HG03575 (cell line): ENCODE data around the gene SMG5.
"Not testable (repeated sequence)": the region's sequence is repeated elsewhere in the genome, so short reads cannot be mapped to it uniquely, and the experiment has no call there.

Experiments
- ATAC-seq: cut with Tn5 transposase; IDR thresholded peaks from one replicate; pipeline ENCODE4 v1.9.1; 2021; ENCODE audit not compliant: unreplicated experiment, insufficient number of reproducible peaks, low FRiP score; ENCODE audit errors: extremely low read depth

SMG5 gene

DNA sequence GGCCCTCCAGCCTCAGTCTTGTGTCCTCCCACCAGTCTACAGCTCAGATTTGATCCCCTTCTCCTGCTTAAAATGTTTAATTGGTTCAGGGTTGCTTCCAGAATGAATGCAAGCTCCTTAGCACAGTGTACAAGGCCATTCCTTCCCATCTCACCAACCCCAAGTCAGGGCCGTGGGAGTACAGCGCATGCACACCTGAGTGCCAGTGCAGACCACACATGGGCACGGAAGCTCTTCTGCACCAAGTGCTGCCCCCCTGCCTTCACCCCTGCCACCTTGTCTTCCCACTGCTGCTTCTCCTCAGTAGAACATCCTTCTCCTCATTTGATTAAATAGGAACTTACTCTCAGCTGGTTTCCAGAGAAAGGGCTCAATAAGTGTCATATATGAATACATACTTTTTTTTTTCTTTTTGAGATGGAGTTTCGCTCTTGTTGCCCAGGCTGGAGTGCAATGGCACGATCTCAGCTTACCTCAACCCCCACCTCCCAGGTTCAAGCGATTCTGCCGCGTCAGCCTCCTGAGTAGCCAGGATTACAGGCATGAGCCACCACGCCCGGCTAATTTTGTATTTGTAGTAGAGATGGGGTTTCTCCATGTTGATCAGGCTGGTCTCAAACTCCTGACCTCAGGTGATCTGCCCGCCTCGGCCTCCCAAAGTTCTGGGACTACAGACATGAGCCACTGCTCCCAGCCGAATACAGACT, 60.5 kb downstream of the SMG5 start:
- no peak for ATAC-seq

DNA sequence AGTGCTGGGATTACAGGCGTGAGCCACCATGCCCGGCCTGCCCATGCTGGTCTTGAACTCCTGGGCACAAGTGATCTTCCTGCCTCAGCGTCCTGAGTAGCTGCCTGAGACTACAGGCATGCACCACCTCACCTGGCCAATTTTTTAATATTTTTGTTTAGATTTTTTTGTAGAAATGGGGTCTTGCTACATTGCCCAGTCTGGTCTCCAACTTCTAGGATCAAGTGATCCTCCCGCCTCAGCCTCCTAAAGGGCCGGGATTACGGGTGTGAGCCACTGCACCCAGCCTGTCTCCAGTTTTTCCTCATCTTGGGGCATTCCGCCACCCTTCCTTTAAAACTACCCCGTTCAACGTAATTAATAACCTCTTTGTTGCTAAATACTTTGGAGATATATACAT, 62.4 kb downstream of the SMG5 start:
- no peak for ATAC-seq

DNA sequence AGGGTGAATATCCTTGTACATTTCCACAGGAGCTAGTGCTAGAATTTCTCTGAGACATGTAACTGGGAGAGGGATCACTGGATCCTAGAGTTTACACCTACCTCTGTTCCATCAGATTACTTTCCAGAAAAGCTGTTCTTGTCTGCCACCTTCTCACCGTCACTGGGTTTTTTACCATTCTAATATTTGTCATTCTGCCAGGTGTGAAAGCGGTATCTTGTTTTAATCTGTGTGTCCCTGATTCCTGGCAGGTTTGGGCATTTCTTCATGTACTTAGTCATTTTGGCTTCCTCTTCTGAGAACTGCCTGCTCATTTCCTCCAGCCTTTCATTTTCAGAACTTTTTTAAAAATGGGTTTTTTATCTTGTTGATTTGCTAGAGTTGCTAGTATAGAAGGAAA, 64.8 kb downstream of the SMG5 start:
- no peak for ATAC-seq

DNA sequence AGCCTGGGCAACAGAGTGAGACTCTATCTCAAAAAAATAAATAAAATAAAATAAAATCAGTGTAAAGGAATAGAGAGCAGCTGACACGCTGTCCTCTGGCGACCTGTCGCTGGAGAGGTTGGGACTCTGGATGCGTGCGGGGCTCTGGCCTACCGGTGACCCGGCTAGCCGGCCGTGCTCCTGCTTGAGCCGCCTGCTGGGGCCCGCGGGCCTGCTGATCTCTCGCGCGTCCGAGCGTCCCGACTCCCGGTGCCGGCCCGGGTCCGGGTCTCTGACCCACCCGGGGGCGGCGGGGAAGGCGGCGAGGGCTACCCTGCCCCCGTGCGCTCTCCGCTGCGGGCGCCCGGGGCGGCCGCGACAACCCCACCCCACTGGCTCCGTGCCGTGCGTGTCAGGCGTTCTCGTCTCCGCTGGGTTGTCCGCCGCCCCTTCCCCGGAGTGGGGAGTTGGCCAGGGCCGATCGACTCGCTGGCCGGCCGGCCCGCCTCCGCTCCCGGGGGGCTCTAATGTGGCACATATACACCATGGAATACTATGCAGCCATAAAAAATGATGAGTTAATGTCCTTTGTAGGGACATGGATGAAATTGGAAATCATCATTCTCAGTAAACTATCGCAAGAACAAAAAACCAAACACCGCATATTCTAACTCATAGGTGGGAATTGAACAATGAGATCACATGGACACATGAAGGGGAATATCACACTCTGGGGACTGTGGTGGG, 66.1 kb downstream of the SMG5 start:
- ATAC-seq = not testable (repeated sequence)

DNA sequence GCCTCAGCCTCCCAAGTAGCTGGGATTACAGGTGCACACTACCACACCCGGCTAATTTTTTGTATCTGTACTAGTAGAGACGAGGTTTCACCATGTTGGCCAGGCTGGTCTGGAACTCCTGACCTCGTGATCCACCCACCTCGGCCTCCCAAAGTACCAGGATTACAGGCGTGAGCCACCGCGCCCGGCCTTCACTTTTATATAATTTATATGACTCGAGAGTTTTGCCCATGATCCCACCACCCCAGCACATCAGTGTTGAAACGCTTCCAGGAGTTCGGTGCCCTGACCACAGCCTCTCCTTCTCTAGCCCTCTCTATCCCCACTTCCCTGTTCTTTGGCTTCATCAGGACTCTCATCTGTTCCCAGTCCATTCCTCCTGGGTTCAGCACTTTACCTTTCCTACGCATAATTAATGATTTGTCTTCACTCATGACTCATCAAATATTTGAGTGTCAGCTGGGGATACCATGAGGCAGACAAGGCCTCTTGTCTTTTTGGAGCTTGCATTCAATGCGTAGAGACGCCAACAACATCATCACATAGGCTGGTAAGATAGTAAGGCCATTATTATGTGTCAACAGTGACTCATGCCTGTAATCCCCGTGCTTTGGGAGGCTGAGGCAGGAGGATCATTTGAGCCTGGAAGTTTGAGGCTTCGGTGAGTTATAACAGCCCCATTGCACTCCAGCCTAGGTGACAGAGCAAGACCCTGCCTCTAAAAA, 68.4 kb downstream of the SMG5 start:
- ATAC-seq = no peak

DNA sequence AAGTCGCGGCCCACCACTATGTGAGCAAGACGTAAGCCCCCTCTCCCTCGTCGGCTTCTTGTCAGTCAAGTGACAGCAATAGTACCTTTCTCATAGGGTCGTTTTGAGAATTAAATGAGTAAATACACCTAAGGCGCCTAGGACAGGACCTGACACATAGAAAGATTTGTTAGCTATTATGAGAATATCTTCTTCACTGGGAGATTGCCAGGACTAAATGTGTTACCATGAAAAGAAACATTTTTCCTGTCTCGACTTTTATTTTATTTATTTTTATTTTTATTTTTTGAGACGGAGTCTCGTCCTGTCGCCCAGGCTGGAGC, 69.0 kb downstream of the SMG5 start:
- ATAC-seq = no peak

DNA sequence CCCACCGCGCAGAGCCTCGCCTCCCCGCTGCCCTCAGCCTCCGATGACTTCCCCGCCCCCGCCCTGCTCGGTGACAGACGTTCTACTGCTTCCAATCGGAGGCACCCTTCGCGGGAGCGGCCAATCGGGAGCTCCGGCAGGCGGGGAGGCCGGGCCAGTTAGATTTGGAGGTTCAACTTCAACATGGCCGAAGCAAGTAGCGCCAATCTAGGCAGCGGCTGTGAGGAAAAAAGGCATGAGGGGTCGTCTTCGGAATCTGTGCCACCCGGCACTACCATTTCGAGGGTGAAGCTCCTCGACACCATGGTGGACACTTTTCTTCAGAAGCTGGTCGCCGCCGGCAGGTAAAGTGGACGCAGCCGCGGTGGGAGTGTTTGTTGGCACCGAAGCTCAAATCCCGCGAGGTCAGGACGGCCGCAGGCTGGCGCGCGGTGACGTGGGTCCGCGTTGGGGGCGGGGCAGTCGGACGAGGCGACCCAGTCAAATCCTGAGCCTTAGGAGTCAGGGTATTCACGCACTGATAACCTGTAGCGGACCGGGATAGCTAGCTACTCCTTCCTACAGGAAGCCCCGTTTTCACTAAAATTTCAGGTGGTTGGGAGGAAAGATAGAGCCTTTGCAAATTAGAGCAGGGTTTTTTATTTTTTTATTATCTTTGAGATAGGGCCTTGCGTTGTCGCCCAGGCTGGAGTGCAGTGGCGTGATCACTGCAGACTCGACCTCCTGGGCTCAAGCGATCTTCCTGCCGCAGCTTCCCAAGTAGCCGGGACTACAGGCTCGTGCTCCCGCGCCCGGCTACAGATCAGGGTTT, 69.6 kb downstream of the SMG5 start, which contains the start of gene PMF1:
Gene PMF1, plus strand, starts transcription at position 175 of the 811 bp plus-strand sequence. Its CDS starts 9 bp downstream, at position 184.
- ATAC-seq = no peak

DNA sequence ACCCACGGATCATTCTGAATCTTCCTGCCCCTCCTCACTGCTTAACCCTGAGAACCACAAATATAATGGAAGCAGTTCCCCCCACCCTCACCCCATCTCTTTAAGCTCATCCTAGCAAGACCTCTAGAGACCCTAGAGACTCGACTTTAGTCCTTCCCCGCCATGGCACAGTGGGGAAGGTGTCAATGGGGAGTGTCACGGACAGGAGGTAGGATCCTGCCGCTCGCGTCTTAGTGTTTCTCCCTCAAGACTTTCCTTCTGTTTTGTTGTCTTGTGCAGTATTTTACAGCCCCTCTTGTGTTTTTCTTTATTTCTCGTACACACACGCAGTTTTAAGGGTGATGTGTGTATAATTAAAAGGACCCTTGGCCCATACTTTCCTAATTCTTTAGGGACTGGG, 70.5 kb downstream of the SMG5 start:
- no peak for ATAC-seq

DNA sequence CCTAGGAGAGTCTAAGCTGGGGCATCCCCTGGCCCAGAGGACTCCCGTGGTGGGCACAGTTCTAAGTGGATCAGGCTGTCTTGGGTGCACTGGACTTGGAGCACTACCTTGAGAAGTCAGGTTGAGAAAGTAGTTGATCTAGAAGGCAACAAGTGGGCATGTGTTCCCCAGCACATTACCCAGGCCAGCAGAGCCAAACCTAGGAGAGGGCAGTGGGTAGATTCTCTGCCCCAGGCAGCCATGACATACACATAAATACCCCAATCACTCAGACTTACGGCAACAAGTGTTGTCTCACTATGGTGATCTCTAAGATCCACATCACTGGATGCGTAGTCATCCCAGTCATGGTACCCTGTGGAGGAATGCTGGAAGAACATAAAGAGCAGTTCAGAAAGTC, 71.4 kb downstream of the SMG5 start:
- no peak for ATAC-seq

DNA sequence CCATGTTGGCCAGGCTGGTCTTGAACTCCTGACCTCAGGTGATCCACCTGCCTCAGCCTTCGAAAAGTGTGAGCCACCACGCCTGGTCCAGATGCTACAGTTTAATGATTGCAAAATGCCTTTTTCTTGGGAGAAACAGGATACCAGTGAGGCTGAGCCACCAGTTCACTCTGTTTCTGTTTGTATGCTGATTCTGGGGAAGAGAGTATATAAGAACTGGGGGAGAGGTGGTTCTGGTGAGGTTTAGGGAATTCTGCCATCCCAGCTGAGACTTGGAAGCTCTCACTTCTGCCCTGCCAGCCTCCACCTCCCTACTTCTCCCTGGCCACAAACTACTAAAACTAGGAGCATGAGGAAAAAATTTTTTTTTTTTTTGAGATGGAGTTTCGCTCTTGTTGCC, 77.9 kb downstream of the SMG5 start:
- no peak for ATAC-seq

DNA sequence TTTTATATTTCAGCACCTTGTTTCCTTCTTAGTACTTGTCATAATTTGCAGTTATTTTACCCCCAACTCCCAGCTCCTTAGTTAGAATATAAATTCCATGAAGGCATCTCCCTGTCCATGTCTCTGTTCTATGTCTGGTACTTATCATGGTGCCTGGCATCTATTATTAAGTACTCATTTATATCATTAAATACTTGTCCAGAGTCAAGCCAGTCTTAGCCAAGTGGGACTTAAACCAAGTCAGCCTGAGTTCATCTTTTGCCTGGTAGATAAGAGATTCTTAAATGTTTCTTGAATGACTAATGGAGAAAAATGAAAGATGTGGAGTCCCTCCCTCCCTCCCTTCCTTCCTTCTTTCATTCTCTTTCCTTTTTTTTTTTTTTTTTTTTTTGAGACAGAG, 79.3 kb downstream of the SMG5 start:
- ATAC-seq = no peak

DNA sequence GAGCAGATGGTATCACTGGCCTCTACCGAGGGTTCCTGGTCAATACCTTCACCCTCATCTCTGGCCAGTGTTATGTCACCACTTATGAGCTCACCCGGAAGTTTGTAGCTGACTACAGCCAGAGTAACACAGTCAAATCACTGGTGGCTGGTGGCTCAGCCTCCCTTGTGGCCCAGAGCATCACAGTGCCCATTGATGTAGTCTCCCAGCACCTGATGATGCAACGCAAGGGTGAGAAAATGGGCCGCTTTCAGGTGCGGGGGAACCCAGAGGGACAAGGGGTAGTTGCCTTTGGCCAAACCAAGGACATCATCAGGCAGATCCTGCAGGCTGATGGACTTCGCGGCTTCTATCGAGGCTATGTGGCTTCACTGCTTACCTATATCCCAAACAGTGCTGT, 82.6 kb downstream of the SMG5 start:
- ATAC-seq = no peak
